Measurements from ENCODE around the gene SRSF3. TPM values are rescaled to one million over a fixed set of nuclear protein-coding genes. Genes with fewer than 3 reads are reported as not detected.
A peak's percentile ranks its signal among the peaks of the same experiment; 100 is the strongest.

SRSF3 gene
- total and polyA plus RNA-seq, 9 of the 15 experiments (the other 6 are each of a cell fraction or from before 2014, with no cell fraction given): 337 to 1,200 (median 518) TPM

DNA sequence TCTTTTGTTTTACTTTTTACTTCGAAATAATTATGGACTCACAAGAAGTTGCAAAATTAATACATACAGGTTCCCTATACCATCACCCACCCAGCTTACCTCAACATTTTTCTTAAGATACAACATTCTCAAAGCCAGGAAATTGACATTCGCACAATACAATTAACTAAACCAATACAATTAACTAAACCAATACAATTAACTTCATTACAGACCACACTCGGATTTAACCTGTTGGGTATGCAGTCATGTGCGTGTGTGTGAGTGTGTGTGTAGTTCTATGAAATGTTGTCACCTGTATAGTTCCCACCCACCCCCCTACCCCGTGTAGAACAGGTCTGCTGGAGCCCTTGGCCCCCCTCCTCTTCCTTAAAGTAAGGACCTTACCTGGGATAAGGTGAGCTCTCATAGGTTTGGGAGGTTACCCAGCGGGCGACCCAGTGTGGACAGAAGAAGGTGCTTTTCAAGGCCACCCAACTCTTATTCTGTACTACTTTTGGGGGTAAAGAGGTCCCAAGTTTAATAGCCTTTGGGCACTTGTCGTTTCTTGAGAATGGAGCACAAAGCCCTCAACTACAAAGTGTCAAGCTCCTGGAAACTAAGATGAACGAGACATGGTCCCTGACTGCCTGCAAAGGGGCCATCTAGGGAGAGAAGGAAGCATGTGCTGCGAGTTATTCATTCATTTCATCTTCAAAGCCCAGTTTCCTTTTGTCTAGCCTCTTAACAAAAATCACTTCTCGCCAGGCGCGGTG is 46.3 kb upstream of the SRSF3 start (continued):
- no peak for TF ChIP-seq ZNF668 (CRISPR knock-in tag; IDR thresholded peaks at IDR 0.05)
- TF ChIP-seq SOX6 (IDR thresholded peaks at IDR 0.05): peak; percentile 91; the same call in 1 of the 2 replicates
- TF ChIP-seq, protein P1, sequence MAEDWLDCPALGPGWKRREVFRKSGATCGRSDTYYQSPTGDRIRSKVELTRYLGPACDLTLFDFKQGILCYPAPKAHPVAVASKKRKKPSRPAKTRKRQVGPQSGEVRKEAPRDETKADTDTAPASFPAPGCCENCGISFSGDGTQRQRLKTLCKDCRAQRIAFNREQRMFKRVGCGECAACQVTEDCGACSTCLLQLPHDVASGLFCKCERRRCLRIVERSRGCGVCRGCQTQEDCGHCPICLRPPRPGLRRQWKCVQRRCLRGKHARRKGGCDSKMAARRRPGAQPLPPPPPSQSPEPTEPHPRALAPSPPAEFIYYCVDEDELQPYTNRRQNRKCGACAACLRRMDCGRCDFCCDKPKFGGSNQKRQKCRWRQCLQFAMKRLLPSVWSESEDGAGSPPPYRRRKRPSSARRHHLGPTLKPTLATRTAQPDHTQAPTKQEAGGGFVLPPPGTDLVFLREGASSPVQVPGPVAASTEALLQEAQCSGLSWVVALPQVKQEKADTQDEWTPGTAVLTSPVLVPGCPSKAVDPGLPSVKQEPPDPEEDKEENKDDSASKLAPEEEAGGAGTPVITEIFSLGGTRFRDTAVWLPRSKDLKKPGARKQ (CRISPR knock-in tag; IDR thresholded peaks at IDR 0.05): no peak
- TF ChIP-seq, protein P2, sequence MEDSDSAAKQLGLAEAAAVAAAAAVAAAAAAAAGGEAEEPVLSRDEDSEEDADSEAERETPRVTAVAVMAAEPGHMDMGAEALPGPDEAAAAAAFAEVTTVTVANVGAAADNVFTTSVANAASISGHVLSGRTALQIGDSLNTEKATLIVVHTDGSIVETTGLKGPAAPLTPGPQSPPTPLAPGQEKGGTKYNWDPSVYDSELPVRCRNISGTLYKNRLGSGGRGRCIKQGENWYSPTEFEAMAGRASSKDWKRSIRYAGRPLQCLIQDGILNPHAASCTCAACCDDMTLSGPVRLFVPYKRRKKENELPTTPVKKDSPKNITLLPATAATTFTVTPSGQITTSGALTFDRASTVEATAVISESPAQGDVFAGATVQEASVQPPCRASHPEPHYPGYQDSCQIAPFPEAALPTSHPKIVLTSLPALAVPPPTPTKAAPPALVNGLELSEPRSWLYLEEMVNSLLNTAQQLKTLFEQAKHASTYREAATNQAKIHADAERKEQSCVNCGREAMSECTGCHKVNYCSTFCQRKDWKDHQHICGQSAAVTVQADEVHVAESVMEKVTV (CRISPR knock-in tag; IDR thresholded peaks at IDR 0.05): no peak
- no peak; the same call in 1 of the 2 replicates for TF ChIP-seq CBX1 (IDR thresholded peaks at IDR 0.05; ENCODE audit: low read depth)
- TF ChIP-seq POU5F1 (IDR thresholded peaks at IDR 0.05; ENCODE audit: borderline replicate concordance, low read depth, low read length, partially characterized antibody): no peak
- TF ChIP-seq RBFOX2 (IDR thresholded peaks at IDR 0.05; ENCODE audit: low read depth, low read length): 0 out of 2 replicates have a peak, but pooled peaks have one; percentile 31
- no peak for TF ChIP-seq RFX7 (CRISPR knock-in tag; IDR thresholded peaks at IDR 0.05)
- 0 out of 2 replicates have a peak, but pooled peaks have one; percentile 36 for TF ChIP-seq ELF2 (CRISPR knock-in tag; IDR thresholded peaks at IDR 0.05)
